OCI-LY7 (cell line): Measurements from ENCODE around the gene PLEKHH3.

Experiments
- CTCF ChIP-seq: fragments of 200-600 bp; sonication (generic); conservative IDR thresholded peaks from 2 replicates; pipeline ENCODE4 v1.5.1; 2014; ENCODE audit warnings: mild to moderate bottlenecking, antibody characterized with exemption, low read length, moderate library complexity, mixed read lengths
- EZH2phosphoT487 ChIP-seq: fragments of 200-600 bp; sonication (generic); IDR thresholded peaks from 2 replicates; pipeline ENCODE4 v1.6.1; 2018; ENCODE audit warnings: low read depth, borderline replicate concordance, mild to moderate bottlenecking, mixed run types, antibody characterized with exemption, low read length, moderate library complexity, mixed read lengths

- TF ChIP-seq CTCF (no peak), EZH2phosphoT487 (no peak)
Observed at GRCh38 chr17:42669705-42669976, 7.2 kb downstream of the PLEKHH3 start.
